GM23338 (cell line): ENCODE data around the gene GRHL3. TPM values are rescaled to one million over a fixed set of nuclear protein-coding genes. Genes with fewer than 3 reads are reported as not detected.

Source experiments
- ZNF462 ChIP-seq: fragments of 250-450 bp; sonication (Bioruptor Pico); IDR thresholded peaks from 2 replicates; pipeline ENCODE4 v1.5.0; 2020; ENCODE audit warnings: mild to moderate bottlenecking, moderate library complexity
- polyA plus RNA-seq: library from polyadenylated mRNA; unstranded; fragments of >200 nt; fragmentation: Nextera tagmentation; extraction: Ambion mirVana; gene quantifications from 2 replicates; pipeline ENCODE4 v1.2.1, GENCODE V29; 2016
- total RNA-seq: library from RNA; depleted of rRNA; stranded (reverse); fragments of >200 nt; shearing (Covaris generic); gene quantifications from 2 replicates; pipeline ENCODE4 v1.2.3, GENCODE V29; 2014
- TF ChIP-seq, protein P1 (sequence below): IDR thresholded peaks from one replicate; pipeline ENCODE4 v1.6.1; 2018; ENCODE audit warnings: antibody characterized with exemption; ENCODE audit not compliant: unreplicated experiment
- TF ChIP-seq, protein P2 (sequence below): IDR thresholded peaks from 2 replicates; pipeline ENCODE4 v1.6.1; 2016; ENCODE audit warnings: antibody characterized with exemption

The GRHL3 gene
- total and polyA plus RNA-seq, 2 experiments from 2014 or later: 0.78 to 1.1 TPM

- TF ChIP-seq ZNF462 (CRISPR knock-in tag): no peak
- TF ChIP-seq, protein P1, sequence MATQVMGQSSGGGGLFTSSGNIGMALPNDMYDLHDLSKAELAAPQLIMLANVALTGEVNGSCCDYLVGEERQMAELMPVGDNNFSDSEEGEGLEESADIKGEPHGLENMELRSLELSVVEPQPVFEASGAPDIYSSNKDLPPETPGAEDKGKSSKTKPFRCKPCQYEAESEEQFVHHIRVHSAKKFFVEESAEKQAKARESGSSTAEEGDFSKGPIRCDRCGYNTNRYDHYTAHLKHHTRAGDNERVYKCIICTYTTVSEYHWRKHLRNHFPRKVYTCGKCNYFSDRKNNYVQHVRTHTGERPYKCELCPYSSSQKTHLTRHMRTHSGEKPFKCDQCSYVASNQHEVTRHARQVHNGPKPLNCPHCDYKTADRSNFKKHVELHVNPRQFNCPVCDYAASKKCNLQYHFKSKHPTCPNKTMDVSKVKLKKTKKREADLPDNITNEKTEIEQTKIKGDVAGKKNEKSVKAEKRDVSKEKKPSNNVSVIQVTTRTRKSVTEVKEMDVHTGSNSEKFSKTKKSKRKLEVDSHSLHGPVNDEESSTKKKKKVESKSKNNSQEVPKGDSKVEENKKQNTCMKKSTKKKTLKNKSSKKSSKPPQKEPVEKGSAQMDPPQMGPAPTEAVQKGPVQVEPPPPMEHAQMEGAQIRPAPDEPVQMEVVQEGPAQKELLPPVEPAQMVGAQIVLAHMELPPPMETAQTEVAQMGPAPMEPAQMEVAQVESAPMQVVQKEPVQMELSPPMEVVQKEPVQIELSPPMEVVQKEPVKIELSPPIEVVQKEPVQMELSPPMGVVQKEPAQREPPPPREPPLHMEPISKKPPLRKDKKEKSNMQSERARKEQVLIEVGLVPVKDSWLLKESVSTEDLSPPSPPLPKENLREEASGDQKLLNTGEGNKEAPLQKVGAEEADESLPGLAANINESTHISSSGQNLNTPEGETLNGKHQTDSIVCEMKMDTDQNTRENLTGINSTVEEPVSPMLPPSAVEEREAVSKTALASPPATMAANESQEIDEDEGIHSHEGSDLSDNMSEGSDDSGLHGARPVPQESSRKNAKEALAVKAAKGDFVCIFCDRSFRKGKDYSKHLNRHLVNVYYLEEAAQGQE: no peak
- TF ChIP-seq, protein P2, sequence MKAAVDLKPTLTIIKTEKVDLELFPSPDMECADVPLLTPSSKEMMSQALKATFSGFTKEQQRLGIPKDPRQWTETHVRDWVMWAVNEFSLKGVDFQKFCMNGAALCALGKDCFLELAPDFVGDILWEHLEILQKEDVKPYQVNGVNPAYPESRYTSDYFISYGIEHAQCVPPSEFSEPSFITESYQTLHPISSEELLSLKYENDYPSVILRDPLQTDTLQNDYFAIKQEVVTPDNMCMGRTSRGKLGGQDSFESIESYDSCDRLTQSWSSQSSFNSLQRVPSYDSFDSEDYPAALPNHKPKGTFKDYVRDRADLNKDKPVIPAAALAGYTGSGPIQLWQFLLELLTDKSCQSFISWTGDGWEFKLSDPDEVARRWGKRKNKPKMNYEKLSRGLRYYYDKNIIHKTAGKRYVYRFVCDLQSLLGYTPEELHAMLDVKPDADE: no peak
Observed at GRCh38 chr1:24351918-24352627, 32.9 kb downstream of the GRHL3 start (continued).
